ENCODE measurements around the gene SMARCB1.

Gene SMARCB1

DNA sequence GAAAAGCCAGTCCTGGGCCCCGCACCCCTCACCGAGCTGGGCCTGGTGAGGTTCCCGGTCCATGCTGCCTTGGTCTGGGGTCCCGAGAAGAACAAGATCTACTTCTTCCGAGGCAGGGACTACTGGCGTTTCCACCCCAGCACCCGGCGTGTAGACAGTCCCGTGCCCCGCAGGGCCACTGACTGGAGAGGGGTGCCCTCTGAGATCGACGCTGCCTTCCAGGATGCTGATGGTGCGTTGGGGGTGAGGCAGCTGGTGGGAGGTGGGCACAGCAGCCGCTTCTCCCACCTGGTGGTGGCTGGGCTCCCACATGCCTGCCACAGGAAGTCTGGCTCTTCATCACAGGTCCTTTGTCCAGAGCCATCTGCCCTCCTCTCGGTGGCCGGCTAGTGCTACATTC lies 4.5 kb upstream of the SMARCB1 start:
- Histone ChIP-seq H3K9me3 (ENCODE audit: severe bottlenecking) (no peaks in the 10 kb centered on the region), H3K36me3 (peaks cover 3% of the 10 kb centered on the region), H3K4me3 (ENCODE audit: low read depth, low read length) (no peak overlapping the region), H3K27me3 (ENCODE audit: insufficient read depth, low read depth, severe bottlenecking) (no peaks in the 10 kb centered on the region), H3K27ac (no peak overlapping the region)
- DNase-seq = no peak
- TF ChIP-seq CTCF (IDR thresholded peaks at IDR 0.05; ENCODE audit: low read depth, low read length) = no peak

DNA sequence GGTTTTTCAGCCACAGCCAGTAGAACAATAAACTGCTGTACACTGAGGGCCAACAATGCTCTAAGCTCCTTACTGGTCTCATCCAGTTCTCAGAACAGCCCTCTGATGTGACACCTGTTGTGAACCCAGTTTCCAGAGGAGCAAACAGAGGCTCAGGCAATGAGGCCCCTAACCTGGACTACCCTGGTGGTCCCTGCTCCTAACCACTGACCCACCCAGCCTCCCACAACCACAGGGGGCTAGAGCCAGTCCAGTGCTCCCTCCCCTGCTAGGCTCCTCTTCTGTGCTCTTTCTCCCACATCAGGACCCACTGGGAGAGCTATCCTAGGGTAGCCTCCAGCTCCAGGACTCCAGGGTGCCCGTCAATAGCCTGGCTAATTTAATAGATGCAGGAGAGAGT lies 4.1 kb upstream of the SMARCB1 start:
- H3K36me3 ChIP-seq = peaks cover 3% of the 10 kb centered on the region
- H3K27ac ChIP-seq = no peak overlapping the region
- TF ChIP-seq CTCF (IDR thresholded peaks at IDR 0.05; ENCODE audit: low read depth, low read length) = no peak
- DNase-seq = no peak
- H3K27me3 ChIP-seq (ENCODE audit: insufficient read depth, low read depth, severe bottlenecking) = no peaks in the 10 kb centered on the region
- no peak overlapping the region for H3K4me3 ChIP-seq (ENCODE audit: low read depth, low read length)
- no peaks in the 10 kb centered on the region for H3K9me3 ChIP-seq (ENCODE audit: severe bottlenecking)

DNA sequence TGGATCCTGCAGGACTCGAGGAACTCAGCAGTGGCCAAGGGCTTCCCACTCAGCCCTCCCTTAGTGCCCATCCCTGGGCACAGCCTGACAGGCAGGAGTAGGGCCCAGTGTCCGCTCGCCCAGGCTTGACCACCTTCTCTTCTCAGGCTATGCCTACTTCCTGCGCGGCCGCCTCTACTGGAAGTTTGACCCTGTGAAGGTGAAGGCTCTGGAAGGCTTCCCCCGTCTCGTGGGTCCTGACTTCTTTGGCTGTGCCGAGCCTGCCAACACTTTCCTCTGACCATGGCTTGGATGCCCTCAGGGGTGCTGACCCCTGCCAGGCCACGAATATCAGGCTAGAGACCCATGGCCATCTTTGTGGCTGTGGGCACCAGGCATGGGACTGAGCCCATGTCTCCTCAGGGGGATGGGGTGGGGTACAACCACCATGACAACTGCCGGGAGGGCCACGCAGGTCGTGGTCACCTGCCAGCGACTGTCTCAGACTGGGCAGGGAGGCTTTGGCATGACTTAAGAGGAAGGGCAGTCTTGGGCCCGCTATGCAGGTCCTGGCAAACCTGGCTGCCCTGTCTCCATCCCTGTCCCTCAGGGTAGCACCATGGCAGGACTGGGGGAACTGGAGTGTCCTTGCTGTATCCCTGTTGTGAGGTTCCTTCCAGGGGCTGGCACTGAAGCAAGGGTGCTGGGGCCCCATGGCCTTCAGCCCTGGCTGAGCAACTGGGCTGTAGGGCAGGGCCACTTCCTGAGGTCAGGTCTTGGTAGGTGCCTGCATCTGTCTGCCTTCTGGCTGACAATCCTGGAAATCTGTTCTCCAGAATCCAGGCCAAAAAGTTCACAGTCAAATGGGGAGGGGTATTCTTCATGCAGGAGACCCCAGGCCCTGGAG lies 3.3 kb upstream of the SMARCB1 start:
- DNase-seq = no peak
- peaks cover 8% of the 10 kb centered on the region for H3K36me3 ChIP-seq
- TF ChIP-seq CTCF (IDR thresholded peaks at IDR 0.05; ENCODE audit: low read depth, low read length) = no peak
- no peaks in the 10 kb centered on the region for H3K27me3 ChIP-seq (ENCODE audit: insufficient read depth, low read depth, severe bottlenecking)
- H3K4me3 ChIP-seq (ENCODE audit: low read depth, low read length) = no peak overlapping the region
- no peaks in the 10 kb centered on the region for H3K9me3 ChIP-seq (ENCODE audit: severe bottlenecking)
- no peak overlapping the region for H3K27ac ChIP-seq

GRCh38 chr22:23784215-23784732 lies 2.5 kb upstream of the SMARCB1 start:
- Histone ChIP-seq H3K27me3 (ENCODE audit: insufficient read depth, low read depth, severe bottlenecking) (no peaks in the 10 kb centered on the region), H3K4me3 (ENCODE audit: low read depth, low read length) (no peak overlapping the region), H3K36me3 (peaks cover 14% of the 10 kb centered on the region), H3K9me3 (ENCODE audit: severe bottlenecking) (no peaks in the 10 kb centered on the region), H3K27ac (no peak overlapping the region)
- no peak for TF ChIP-seq CTCF (IDR thresholded peaks at IDR 0.05; ENCODE audit: low read depth, low read length)
- no peak for DNase-seq

DNA sequence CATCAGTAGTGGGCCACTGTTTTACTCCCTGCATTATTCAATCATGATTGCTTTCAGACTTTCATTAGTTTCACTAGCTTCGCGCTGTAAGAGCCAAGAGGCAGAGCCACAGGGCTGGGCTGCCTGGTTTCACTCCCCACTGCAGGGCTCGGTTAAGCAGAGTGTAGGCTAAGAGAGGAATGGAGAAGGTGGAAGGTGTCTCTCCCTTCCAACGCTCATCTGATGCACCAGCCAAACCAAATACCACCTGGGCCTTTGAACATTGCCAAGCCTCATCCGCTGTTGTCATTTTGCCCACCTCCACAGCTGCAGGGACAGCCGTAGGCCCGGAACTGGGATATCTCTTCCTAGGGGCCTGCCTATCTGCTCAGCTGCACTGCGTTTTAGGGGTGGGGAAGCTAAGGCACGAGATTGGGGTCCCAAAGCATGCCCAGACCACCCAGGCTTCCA lies 480 bp upstream of the SMARCB1 start:
- TF ChIP-seq CTCF (IDR thresholded peaks at IDR 0.05; ENCODE audit: low read depth, low read length) = no peak
- Histone ChIP-seq H3K9me3 (ENCODE audit: severe bottlenecking) (no peaks in the 10 kb centered on the region), H3K27me3 (ENCODE audit: insufficient read depth, low read depth, severe bottlenecking) (no peaks in the 10 kb centered on the region), H3K4me3 (ENCODE audit: low read depth, low read length) (peak overlapping the region; percentile 79), H3K36me3 (peaks cover 34% of the 10 kb centered on the region), H3K27ac (peak overlapping the region; percentile 100)
- DNase-seq = no peak

Measured in WERI-Rb-1 (cell line).